ENCODE results near the gene CCNB2. TPM values are rescaled to one million over a fixed set of nuclear protein-coding genes. Genes with fewer than 3 reads are reported as not detected.
A peak's percentile ranks its signal among the peaks of the same experiment; 100 is the strongest.

CCNB2 gene
- total and polyA plus RNA-seq, 9 of the 15 experiments (the other 6 are each of a cell fraction or from before 2014, with no cell fraction given) = 84.8 to 266 (median 124) TPM

DNA sequence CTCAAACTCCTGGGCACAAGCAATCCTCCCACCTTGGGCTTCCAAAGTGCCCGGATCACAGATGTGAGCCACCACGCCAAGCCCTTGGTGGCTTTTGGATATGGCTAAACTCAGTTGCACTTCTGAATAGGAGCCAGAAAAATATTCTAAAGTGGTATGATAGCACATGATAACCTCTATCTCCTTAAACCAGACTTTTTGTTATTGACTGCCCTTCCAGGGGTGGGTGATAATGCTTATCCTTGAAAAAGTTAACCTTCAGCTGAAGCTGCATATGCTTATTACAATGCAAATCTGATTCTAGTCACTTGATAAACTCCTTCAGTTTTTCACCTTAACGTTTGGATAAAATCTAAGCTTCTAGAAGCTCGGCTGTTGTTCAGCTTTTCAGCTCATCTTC is 6.3 kb downstream of the CCNB2 start (continued):
- TF ChIP-seq, protein P1, sequence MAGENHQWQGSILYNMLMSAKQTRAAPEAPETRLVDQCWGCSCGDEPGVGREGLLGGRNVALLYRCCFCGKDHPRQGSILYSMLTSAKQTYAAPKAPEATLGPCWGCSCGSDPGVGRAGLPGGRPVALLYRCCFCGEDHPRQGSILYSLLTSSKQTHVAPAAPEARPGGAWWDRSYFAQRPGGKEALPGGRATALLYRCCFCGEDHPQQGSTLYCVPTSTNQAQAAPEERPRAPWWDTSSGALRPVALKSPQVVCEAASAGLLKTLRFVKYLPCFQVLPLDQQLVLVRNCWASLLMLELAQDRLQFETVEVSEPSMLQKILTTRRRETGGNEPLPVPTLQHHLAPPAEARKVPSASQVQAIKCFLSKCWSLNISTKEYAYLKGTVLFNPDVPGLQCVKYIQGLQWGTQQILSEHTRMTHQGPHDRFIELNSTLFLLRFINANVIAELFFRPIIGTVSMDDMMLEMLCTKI (IDR thresholded peaks at IDR 0.05; ENCODE audit: partially characterized antibody) = no peak
- TF ChIP-seq GATAD2B (IDR thresholded peaks at IDR 0.05; ENCODE audit: borderline replicate concordance) (0 out of 2 replicates have a peak, but pooled peaks have one; percentile 22), STAT5A (IDR thresholded peaks at IDR 0.05; ENCODE audit: borderline replicate concordance, low read length) (no peak), ETV5 (CRISPR knock-in tag; IDR thresholded peaks at IDR 0.05; ENCODE audit: low read depth) (no peak), YBX1 (IDR thresholded peaks at IDR 0.05) (no peak), ZC3H8 (IDR thresholded peaks at IDR 0.05) (no peak), DLX4 (CRISPR knock-in tag; IDR thresholded peaks at IDR 0.05) (no peak), TSHZ1 (CRISPR knock-in tag; IDR thresholded peaks at IDR 0.05) (no peak), E2F1 (CRISPR knock-in tag; IDR thresholded peaks at IDR 0.05) (no peak), PHB2 (IDR thresholded peaks at IDR 0.05; ENCODE audit: low read depth) (no peak), CBX2 (IDR thresholded peaks at IDR 0.05; ENCODE audit: insufficient read depth, low read length, poor library complexity, severe bottlenecking) (no peak), CBFA2T3 (IDR thresholded peaks at IDR 0.05) (peak; percentile 77), RBM39 (optimal IDR thresholded peaks at IDR 0.05; ENCODE audit: low read depth, low read length) (no peak), MTA2 (IDR thresholded peaks at IDR 0.05; ENCODE audit: low read depth) (peak; percentile 50; the same call in 1 of the 2 replicates), HNRNPK (IDR thresholded peaks at IDR 0.05; ENCODE audit: low read depth, low read length, poor library complexity, severe bottlenecking) (no peak), ZKSCAN3 (CRISPR knock-in tag; IDR thresholded peaks at IDR 0.05) (no peak), MECOM (CRISPR knock-in tag; IDR thresholded peaks at IDR 0.05) (no peak), SOX6 (IDR thresholded peaks at IDR 0.05) (peak; percentile 70), NR2C1 (IDR thresholded peaks at IDR 0.05) (no peak), NR2C1 (tag; IDR thresholded peaks at IDR 0.05) (0 out of 2 replicates have a peak, but pooled peaks have one; percentile 8), RFX1 (IDR thresholded peaks at IDR 0.05) (no peak), RCOR1 (IDR thresholded peaks at IDR 0.05; ENCODE audit: borderline replicate concordance in 1 of 2, low read depth in 2 of 2, low read length in 2 of 2) (peak in 1 of 2 experiments; percentile 50; a peak in 1 of 4 replicates), MTA3 (IDR thresholded peaks at IDR 0.05; ENCODE audit: borderline replicate concordance) (no peak)
- TF ChIP-seq, protein P2, sequence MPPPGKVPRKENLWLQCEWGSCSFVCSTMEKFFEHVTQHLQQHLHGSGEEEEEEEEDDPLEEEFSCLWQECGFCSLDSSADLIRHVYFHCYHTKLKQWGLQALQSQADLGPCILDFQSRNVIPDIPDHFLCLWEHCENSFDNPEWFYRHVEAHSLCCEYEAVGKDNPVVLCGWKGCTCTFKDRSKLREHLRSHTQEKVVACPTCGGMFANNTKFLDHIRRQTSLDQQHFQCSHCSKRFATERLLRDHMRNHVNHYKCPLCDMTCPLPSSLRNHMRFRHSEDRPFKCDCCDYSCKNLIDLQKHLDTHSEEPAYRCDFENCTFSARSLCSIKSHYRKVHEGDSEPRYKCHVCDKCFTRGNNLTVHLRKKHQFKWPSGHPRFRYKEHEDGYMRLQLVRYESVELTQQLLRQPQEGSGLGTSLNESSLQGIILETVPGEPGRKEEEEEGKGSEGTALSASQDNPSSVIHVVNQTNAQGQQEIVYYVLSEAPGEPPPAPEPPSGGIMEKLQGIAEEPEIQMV (tag; conservative IDR thresholded peaks at IDR 0.05; ENCODE audit: low read depth) = no peak
